GM18868 (cell line): ENCODE data around the gene KCND1.
A peak's percentile ranks its signal among the peaks of the same experiment; 100 is the strongest.

Experiments
- ATAC-seq: cut with Tn5 transposase; IDR thresholded peaks from one replicate; pipeline ENCODE4 v1.9.1; 2021; ENCODE audit warnings: mild to moderate bottlenecking, moderate library complexity; ENCODE audit not compliant: unreplicated experiment

Gene KCND1

GRCh38 chrX:48914593-48915493 is 56.8 kb downstream of the KCND1 start:
- no peak for ATAC-seq

GRCh38 chrX:48913605-48914366 is 57.9 kb downstream of the KCND1 start:
- ATAC-seq: no peak

GRCh38 chrX:48911412-48912182 is 60.0 kb downstream of the KCND1 start, which contains the start of gene SLC35A2:
TSS of gene SLC35A2 (minus strand) at chrX:48911646. CDS start at chrX:48911636, 10 bp downstream.
- ATAC-seq: peak; percentile 77
